Psoas muscle (tissue), 8 donors: ENCODE data around the gene UMAD1. TPM values are rescaled to one million over a fixed set of nuclear protein-coding genes. Genes with fewer than 3 reads are reported as not detected.

Experiments used
- ATAC-seq, 4 donors: fragments of 200-7000 bp; cut with Tn5 transposase; one replicate each; pipeline ENCODE4 v1.9.1; 2020; ENCODE audit warnings: moderate library complexity in 3 of 4, mild to moderate bottlenecking in 2 of 4
- DNase-seq, 2 donors: peaks; one replicate each; pipeline ENCODE4 v3.0.0-alpha.2; 2020
- H3K27ac ChIP-seq: fragments of 200-600 bp; one replicate; pipeline ENCODE4 v1.8.0; 2022
- H3K27me3 ChIP-seq, 3 donors: fragments of 200-600 bp in 1 of 3; one replicate each; pipeline versions ENCODE4 v1.6.1 to v1.8.0; 2013 to 2022; ENCODE audit warnings: low read length in 2 of 3, mild to moderate bottlenecking in 2 of 3, moderate library complexity in 1 of 3; ENCODE audit not compliant: insufficient read depth in 3 of 3
- H3K36me3 ChIP-seq, 2 donors: fragments of 200-600 bp in 1 of 2; one replicate each; pipeline versions ENCODE4 v1.6.1 to v1.8.0; 2013 to 2022; ENCODE audit warnings: low read depth in 1 of 2, mild to moderate bottlenecking in 1 of 2, moderate library complexity in 1 of 2; ENCODE audit not compliant: insufficient read depth in 1 of 2
- H3K4me1 ChIP-seq: fragments of 200-600 bp; one replicate; pipeline ENCODE4 v1.8.0; 2022
- H3K4me3 ChIP-seq: fragments of 200-600 bp; one replicate; pipeline ENCODE4 v1.8.0; 2022; ENCODE audit warnings: mild to moderate bottlenecking
- H3K9me3 ChIP-seq: fragments of 200-600 bp; one replicate; pipeline ENCODE4 v1.8.0; 2022
- WGBS, 3 donors: extraction: QIAGEN DNeasy Blood & Tissue Kit; methylation state at CpG; one replicate each; pipeline versions ENCODE4 v1.1.6 to v1.1.7; 2013; 5-methylcytosine and 5-hydroxymethylcytosine counted together
- intact Hi-C, 2 donors: fragments of 100-400 bp; cut with DNase I; formaldehyde crosslinking; loops; one replicate each; pipeline versions ENCODE4 v1.11.0 to v1.14.2; 2022
- polyA plus RNA-seq, 3 donors: library from polyadenylated mRNA; stranded (reverse); fragments of 200-250 nt; gene quantifications; one replicate each; pipeline ENCODE4 v1.2.3, GENCODE V29; 2013
- total RNA-seq, 4 donors: library from RNA; stranded (reverse); fragmentation: NEBNext Ultra II Directional in 2 of 4; extraction: Animal tissue kit (Norgen Biotek cat#: 25700) in 2 of 4; gene quantifications; one replicate each; pipeline versions ENCODE4 v1.2.1 to v1.2.4, GENCODE V29; 2021 to 2023
- TF ChIP-seq, protein P1 (sequence below): fragments of 200-600 bp; IDR thresholded peaks from one replicate; pipeline ENCODE4 v1.8.0; 2022; ENCODE audit warnings: antibody characterized with exemption
- donor health status: healthy with polysubstance abuse.
- donor health status: DM: no; HTN: no; CAD: no; lungs with moderate emphysema.
- donor health status: Bipolar disorder and iron deficiency.
- donor health status: healthy.
- donor health status: DM: yes; HTN: yes; CAD: no.
- donor health status: DM: no; HTN: no; CAD: no.
- donor health status: DM: no; HTN: no; CAD: no.
- donor health status: DM: yes; HTN: yes; CAD: no.

UMAD1 gene
- total and polyA plus RNA-seq, 7 donors: 6.2 to 19.1 (median 12.3) TPM

DNA sequence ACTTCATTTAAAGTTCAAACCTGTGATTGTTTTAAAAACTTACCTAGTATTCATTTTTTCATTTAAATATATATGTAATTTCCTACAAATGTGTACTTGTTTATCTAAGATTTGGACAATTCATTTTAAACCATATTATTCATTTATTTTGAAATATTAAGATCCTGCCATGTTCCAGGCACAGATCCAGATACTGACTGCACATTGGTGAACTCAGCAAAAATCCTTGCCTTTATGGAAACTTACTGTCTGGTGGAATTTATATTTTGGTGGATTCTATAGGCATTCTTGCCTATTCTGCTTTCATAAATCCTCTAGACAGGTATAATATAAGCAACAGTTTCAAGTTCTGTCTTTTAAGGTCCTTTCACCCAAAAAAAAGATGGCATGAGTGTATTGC lies 126.1 kb downstream of the UMAD1 start:
- H3K4me3 ChIP-seq: no peak overlapping the region
- intact Hi-C loops: loop anchor here (10.0 kb wide), 2 partner anchors 202 to 448 kb away; partner anchors contain the start of gene MIOS (in 1 of the 2)
- H3K36me3 ChIP-seq: no peaks in the 10 kb centered on the region
- no peak overlapping the region for H3K27ac ChIP-seq
- no peaks in the 10 kb centered on the region for H3K9me3 ChIP-seq
- peaks cover 18% of the 10 kb centered on the region for H3K4me1 ChIP-seq
- ATAC-seq (no peak), DNase-seq (no peak)
- TF ChIP-seq, protein P1, sequence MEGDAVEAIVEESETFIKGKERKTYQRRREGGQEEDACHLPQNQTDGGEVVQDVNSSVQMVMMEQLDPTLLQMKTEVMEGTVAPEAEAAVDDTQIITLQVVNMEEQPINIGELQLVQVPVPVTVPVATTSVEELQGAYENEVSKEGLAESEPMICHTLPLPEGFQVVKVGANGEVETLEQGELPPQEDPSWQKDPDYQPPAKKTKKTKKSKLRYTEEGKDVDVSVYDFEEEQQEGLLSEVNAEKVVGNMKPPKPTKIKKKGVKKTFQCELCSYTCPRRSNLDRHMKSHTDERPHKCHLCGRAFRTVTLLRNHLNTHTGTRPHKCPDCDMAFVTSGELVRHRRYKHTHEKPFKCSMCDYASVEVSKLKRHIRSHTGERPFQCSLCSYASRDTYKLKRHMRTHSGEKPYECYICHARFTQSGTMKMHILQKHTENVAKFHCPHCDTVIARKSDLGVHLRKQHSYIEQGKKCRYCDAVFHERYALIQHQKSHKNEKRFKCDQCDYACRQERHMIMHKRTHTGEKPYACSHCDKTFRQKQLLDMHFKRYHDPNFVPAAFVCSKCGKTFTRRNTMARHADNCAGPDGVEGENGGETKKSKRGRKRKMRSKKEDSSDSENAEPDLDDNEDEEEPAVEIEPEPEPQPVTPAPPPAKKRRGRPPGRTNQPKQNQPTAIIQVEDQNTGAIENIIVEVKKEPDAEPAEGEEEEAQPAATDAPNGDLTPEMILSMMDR: no peak
- H3K27me3 ChIP-seq: no peaks in the 10 kb centered on the region

- no peaks in the 10 kb centered on the region for H3K27me3 ChIP-seq
Measured at GRCh38 chr7:7768977-7769709, 128.6 kb downstream of the UMAD1 start.

DNA sequence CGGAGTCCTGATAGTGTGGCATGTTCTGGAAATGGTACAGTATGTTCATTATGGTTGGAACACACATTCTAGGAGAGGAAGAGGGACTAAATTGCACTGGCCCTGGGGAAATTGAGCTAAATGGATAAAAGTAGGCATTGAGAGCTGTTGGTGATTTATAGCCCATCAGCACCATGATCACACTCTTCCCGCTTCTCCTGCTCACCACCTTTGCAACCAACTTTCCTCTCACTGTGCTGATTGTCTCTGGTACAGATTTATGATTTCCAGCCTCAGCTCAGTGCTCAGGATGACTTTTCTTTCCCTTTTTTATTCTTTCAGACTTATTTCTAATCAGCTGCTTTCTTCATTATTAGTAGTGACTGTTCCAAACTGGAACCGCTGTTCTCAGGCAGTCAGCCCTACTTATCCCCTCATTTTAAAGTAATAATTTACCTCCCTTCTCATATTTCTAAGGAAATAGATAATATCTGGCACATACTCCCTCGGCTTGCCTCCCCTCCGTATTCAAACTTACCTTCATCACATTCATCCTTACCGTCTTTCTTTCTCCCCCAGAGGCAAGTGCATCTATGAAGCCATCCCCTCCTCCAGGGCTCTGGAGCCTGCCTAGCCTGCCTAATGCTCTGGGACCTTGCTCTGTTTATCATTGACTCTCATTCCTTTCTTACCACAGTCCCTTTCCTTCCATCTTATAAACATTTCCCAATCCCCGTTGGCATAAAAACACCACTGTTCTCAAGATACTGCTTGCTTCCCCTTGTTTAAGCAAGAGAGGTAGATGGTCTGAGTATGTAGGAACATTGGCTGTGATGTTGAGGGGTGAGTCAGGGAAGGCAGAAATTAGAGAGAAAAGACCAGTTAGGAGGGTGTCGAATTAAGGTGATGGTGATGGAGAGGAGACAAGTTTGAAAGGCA lies 129.4 kb downstream of the UMAD1 start:
- TF ChIP-seq, protein P1: no peak
- no peak overlapping the region for H3K27ac ChIP-seq
- intact Hi-C loops: loop anchor here (10.0 kb wide), 2 partner anchors 205 to 445 kb away; partner anchors contain the start of gene MIOS (in 1 of the 2)
- no peaks in the 10 kb centered on the region for H3K36me3 ChIP-seq
- H3K27me3 ChIP-seq: no peaks in the 10 kb centered on the region
- WGBS, 3 donors: 93 to 94% (median 94%) methylated on average over 8 of the region's 8 CpGs
- H3K4me1 ChIP-seq: peaks cover 7% of the 10 kb centered on the region
- H3K4me3 ChIP-seq: no peak overlapping the region
- DNase-seq (no peak), ATAC-seq (no peak)
- no peaks in the 10 kb centered on the region for H3K9me3 ChIP-seq

More at GRCh38 chr7:7768977-7769709, 128.6 kb downstream of the UMAD1 start:
- no peak overlapping the region for H3K4me3 ChIP-seq
- H3K4me1 ChIP-seq: peaks cover 12% of the 10 kb centered on the region
- intact Hi-C loops: loop anchor here (10.0 kb wide), 2 partner anchors 204 to 446 kb away; partner anchors contain the start of gene MIOS (in 1 of the 2)
- TF ChIP-seq, protein P1: no peak
- H3K9me3 ChIP-seq: no peaks in the 10 kb centered on the region
- no peak for DNase-seq
- 88 to 96% (median 89%) methylated on average over 5 of the region's 5 CpGs for WGBS, 3 donors
- ATAC-seq: no peak
- H3K27ac ChIP-seq: no peak overlapping the region
- H3K36me3 ChIP-seq: no peaks in the 10 kb centered on the region

DNA sequence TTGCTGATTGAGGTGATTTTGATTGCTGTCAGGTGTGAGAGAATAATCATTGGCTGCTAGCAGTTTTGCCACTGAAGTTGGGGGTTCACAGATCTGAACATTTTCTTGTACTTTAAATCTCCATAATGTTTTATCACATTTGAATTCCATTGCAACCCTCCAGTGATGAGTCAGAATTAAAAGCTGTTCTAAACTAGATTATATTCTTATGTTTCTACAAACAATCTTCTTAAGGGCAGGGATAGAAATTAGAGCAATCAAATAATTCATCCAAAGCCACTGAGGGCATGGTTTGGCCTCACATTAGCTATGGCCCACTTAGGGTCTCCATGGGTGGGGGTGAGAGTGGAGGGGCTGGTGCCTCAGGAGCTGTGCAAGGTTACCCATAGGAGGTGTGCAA lies 130.9 kb downstream of the UMAD1 start:
- H3K27ac ChIP-seq: no peak overlapping the region
- TF ChIP-seq, protein P1: no peak
- H3K9me3 ChIP-seq: no peaks in the 10 kb centered on the region
- no peak overlapping the region for H3K4me3 ChIP-seq
- ATAC-seq (no peak), DNase-seq (no peak)
- H3K36me3 ChIP-seq: no peaks in the 10 kb centered on the region
- no peaks in the 10 kb centered on the region for H3K27me3 ChIP-seq
- intact Hi-C loops: no loop called here
- H3K4me1 ChIP-seq: no peaks in the 10 kb centered on the region
